T-helper 2 cell treated with Interferon-gamma antibody and Interleukin-4, amounts not matched to agents 5 μg/mL and 100 μg/mL, for 36 hours (primary cell): ENCODE results near the gene EP300.
A peak's percentile ranks its signal among the peaks of the same experiment; 100 is the strongest.
"Not testable (repeated sequence)": the region's sequence is repeated elsewhere in the genome, so short reads cannot be mapped to it uniquely, and the experiment has no call there.

Source experiments
- DNase-seq: peaks from one replicate; pipeline ENCODE4 v3.0.0; 2021; ENCODE audit warnings: low spot score
- H3K27ac Mint-ChIP-seq: one replicate; pipeline ENCODE4 v1.8.0; 2021; ENCODE audit warnings: mild to moderate bottlenecking, mixed read lengths
- H3K27me3 Mint-ChIP-seq: one replicate; pipeline ENCODE4 v1.8.0; 2021; ENCODE audit warnings: low read depth, mixed read lengths
- H3K36me3 Mint-ChIP-seq: one replicate; pipeline ENCODE4 v1.8.0; 2021; ENCODE audit warnings: low read depth, mixed read lengths
- H3K4me1 Mint-ChIP-seq: one replicate; pipeline ENCODE4 v1.8.0; 2021; ENCODE audit warnings: low read depth, mixed read lengths
- H3K4me3 Mint-ChIP-seq: one replicate; pipeline ENCODE4 v1.8.0; 2022; ENCODE audit warnings: mild to moderate bottlenecking, moderate library complexity, mixed read lengths
- H3K9me3 Mint-ChIP-seq: one replicate; pipeline ENCODE4 v1.8.0; 2021; ENCODE audit warnings: mixed read lengths

Gene EP300

GRCh38 chr22:41099036-41099435, 6.6 kb downstream of the EP300 start:
- Mint-ChIP-seq H3K27me3 (no peaks in the 10 kb centered on the region), H3K9me3 (no peaks in the 10 kb centered on the region), H3K36me3 (peaks cover 43% of the 10 kb centered on the region), H3K4me3 (no peak overlapping the region), H3K27ac (no peak overlapping the region), H3K4me1 (peaks cover 49% of the 10 kb centered on the region)
- DNase-seq = no peak

GRCh38 chr22:41106122-41106968, 14.0 kb downstream of the EP300 start:
- Mint-ChIP-seq H3K36me3 (peaks cover 30% of the 10 kb centered on the region), H3K27ac (peak overlapping the region; percentile 9), H3K27me3 (no peaks in the 10 kb centered on the region), H3K4me3 (no peak overlapping the region), H3K4me1 (peaks cover 28% of the 10 kb centered on the region), H3K9me3 (no peaks in the 10 kb centered on the region)
- DNase-seq = no peak

- H3K4me3 Mint-ChIP-seq, H3K9me3 Mint-ChIP-seq, H3K27ac Mint-ChIP-seq, H3K27me3 Mint-ChIP-seq, DNase-seq: not testable (repeated sequence)
- Mint-ChIP-seq H3K4me1 (peaks cover 29% of the 10 kb centered on the region), H3K36me3 (peaks cover 31% of the 10 kb centered on the region)
Observed at GRCh38 chr22:41106969-41107325, 14.6 kb downstream of the EP300 start.

GRCh38 chr22:41110968-41111367, 18.6 kb downstream of the EP300 start:
- no peak for DNase-seq
- Mint-ChIP-seq H3K4me3 (no peak overlapping the region), H3K27me3 (no peaks in the 10 kb centered on the region), H3K36me3 (peaks cover 26% of the 10 kb centered on the region), H3K9me3 (no peaks in the 10 kb centered on the region), H3K27ac (no peak overlapping the region), H3K4me1 (peaks cover 11% of the 10 kb centered on the region)

DNA sequence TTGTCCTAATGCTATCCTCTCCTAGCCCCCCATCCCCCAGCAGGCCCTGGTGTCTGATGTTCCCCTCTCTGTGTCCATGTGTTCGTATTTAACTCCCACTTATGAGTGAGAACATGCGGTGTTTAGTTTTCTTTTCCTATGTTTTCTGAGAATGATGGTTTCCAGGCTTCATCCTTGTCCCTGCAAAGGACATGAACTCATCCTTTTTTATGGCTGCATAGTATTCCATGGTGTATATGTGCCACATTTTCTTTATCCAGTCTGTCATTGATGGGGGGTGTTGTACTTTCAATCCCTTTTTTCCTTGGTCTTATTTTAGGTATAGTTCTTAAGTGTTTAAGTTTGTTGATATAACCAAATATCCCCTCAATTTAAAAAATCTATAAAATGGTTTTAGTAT, 23.9 kb downstream of the EP300 start:
- Mint-ChIP-seq H3K4me3 (no peak overlapping the region), H3K27ac (no peak overlapping the region), H3K36me3 (peaks cover 44% of the 10 kb centered on the region), H3K9me3 (no peaks in the 10 kb centered on the region), H3K4me1 (peaks cover 6% of the 10 kb centered on the region), H3K27me3 (no peaks in the 10 kb centered on the region)
- DNase-seq = no peak

DNA sequence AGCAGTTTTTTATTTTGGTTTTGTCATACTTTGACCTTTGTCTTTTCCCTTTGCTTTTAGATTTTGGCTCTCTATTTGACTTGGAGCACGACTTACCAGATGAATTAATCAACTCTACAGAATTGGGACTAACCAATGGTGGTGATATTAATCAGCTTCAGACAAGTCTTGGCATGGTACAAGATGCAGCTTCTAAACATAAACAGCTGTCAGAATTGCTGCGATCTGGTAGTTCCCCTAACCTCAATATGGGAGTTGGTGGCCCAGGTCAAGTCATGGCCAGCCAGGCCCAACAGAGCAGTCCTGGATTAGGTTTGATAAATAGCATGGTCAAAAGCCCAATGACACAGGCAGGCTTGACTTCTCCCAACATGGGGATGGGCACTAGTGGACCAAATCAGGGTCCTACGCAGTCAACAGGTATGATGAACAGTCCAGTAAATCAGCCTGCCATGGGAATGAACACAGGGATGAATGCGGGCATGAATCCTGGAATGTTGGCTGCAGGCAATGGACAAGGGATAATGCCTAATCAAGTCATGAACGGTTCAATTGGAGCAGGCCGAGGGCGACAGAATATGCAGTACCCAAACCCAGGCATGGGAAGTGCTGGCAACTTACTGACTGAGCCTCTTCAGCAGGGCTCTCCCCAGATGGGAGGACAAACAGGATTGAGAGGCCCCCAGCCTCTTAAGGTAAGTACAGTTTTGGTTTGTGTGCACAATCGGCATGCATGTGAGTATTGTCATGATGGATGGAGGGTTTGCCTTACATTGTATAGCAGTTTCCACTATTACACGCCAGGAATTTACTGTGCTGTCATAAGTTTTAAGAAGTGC, 25.0 kb downstream of the EP300 start:
- Mint-ChIP-seq H3K4me1 (peaks cover 5% of the 10 kb centered on the region), H3K27me3 (no peaks in the 10 kb centered on the region), H3K4me3 (no peak overlapping the region), H3K36me3 (peaks cover 47% of the 10 kb centered on the region), H3K27ac (no peak overlapping the region), H3K9me3 (no peaks in the 10 kb centered on the region)
- no peak for DNase-seq

DNA sequence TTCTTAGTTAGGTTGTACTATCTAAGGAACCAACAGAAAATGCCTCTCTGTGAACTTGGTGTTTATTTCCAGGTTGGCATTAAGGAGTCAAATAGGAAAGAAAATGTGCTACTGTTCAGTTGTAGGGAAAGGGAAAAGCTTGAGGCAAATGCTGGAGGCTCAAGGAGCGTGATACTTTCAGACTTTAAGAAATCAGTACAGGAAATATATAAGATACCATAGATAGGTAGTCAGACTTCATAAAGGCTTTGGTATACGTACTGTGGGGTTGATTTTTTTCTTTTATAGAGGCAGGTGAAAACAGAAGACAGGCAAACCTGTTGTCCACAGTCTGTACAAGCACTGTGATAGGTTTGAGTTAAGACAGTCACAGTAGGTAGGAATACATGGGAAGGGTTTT, 30.8 kb downstream of the EP300 start:
- Mint-ChIP-seq H3K9me3 (no peaks in the 10 kb centered on the region), H3K27ac (no peak overlapping the region), H3K27me3 (no peaks in the 10 kb centered on the region), H3K36me3 (peaks cover 40% of the 10 kb centered on the region), H3K4me1 (peaks cover 7% of the 10 kb centered on the region), H3K4me3 (no peak overlapping the region)
- no peak for DNase-seq

- Mint-ChIP-seq H3K36me3 (peaks cover 37% of the 10 kb centered on the region), H3K4me1 (peaks cover 7% of the 10 kb centered on the region), H3K27ac (no peak overlapping the region)
Observed at GRCh38 chr22:41124086-41124485, 31.7 kb downstream of the EP300 start.

DNA sequence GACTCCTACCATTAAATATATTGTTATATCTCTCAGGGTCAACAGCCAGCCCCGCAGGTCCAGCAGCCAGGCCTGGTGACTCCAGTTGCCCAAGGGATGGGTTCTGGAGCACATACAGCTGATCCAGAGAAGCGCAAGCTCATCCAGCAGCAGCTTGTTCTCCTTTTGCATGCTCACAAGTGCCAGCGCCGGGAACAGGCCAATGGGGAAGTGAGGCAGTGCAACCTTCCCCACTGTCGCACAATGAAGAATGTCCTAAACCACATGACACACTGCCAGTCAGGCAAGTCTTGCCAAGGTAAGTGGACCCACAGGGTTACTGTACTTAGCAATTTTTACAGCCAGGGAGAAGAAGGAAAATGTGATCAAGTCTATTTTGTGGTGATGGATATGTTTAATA, 35.1 kb downstream of the EP300 start:
- no peak for DNase-seq
- Mint-ChIP-seq H3K4me1 (peaks cover 4% of the 10 kb centered on the region), H3K9me3 (no peaks in the 10 kb centered on the region), H3K36me3 (peaks cover 45% of the 10 kb centered on the region), H3K27ac (no peak overlapping the region), H3K4me3 (no peak overlapping the region), H3K27me3 (no peaks in the 10 kb centered on the region)

More at GRCh38 chr22:41124086-41124485, 31.7 kb downstream of the EP300 start:
- DNase-seq = no peak
- Mint-ChIP-seq H3K4me3 (no peak overlapping the region), H3K9me3 (no peaks in the 10 kb centered on the region), H3K27me3 (no peaks in the 10 kb centered on the region)

- Mint-ChIP-seq H3K4me1 (peaks cover 1% of the 10 kb centered on the region), H3K9me3 (no peaks in the 10 kb centered on the region), H3K36me3 (peaks cover 47% of the 10 kb centered on the region), H3K4me3 (no peak overlapping the region), H3K27me3 (no peaks in the 10 kb centered on the region), H3K27ac (no peak overlapping the region)
- no peak for DNase-seq
Observed at GRCh38 chr22:41128606-41129005, 36.2 kb downstream of the EP300 start.

DNA sequence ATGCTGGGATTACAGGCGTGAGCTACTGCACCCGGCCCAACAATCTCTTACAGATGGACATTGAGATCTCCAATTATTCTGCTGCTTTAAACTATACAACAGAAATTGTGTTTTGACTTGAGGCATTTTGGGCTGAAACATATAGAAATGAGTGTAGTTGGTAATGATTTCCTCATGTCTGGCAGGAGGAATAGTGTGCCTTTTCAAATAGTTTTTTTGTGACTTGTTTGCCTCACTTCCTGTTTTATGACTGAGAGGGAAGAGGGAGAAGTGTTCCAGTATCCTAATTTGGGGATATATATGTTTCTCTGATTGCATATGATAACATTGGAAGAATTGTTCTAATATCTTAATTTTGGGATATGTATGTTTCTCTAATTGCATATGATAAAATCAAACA, 40.2 kb downstream of the EP300 start:
- peaks cover 1% of the 10 kb centered on the region for H3K4me1 Mint-ChIP-seq
- no peak overlapping the region for H3K4me3 Mint-ChIP-seq
- no peaks in the 10 kb centered on the region for H3K9me3 Mint-ChIP-seq
- no peak overlapping the region for H3K27ac Mint-ChIP-seq
- H3K36me3 Mint-ChIP-seq = peaks cover 50% of the 10 kb centered on the region
- no peak for DNase-seq
- H3K27me3 Mint-ChIP-seq = no peaks in the 10 kb centered on the region

DNA sequence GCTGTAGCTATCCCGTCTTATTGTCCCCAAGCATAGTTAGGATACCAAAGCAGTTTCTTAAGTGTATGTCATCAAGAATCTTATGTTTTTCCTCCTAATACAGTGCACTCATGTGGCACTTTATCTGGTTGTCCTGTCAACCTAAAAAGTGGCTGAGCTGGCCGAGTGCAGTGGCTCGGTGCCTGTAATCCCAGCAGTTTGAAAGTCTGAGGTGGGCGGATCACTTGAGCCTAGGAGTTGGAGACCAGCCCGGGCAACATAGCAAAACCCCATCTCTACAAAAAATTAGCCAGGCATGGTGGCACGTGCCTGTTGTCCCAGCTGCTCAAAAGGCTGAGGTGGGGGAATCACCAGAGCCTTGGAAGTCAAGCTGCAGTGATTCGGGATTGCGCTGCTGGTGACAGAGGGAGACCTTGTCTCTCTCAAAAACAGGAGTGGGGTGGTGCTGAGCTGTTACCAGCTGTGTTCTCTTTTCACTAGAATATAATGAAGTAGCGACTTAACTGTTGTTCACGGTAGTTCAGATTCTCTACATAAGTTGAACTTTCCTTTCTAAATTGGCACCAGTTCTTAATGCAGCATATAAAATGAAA, 48.1 kb downstream of the EP300 start:
- H3K36me3 Mint-ChIP-seq = peaks cover 56% of the 10 kb centered on the region

DNA sequence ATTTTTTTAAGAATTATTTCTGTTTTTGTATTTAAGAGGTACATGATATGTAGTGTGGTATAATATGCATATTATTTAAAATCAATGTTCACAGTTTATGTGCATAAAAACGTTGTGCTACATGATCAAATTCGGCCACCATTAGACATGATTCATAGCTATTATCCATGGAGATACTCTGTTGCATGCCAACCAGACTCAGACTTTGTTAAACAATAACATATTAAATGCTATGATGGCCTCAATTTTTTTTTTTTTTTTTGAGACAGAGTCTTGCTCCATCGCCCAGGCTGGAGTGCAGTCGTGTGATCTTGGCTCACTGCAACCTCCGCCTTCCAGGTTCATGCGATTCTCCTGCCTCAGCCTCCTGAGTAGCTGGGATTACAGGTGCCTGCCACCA, 53.5 kb downstream of the EP300 start:
- H3K4me1 Mint-ChIP-seq, DNase-seq: not testable (repeated sequence)

More for the DNA sequence above, 48.1 kb downstream of the EP300 start:
- Mint-ChIP-seq H3K27ac (no peak overlapping the region), H3K4me3 (no peak overlapping the region), H3K9me3 (no peaks in the 10 kb centered on the region), H3K4me1 (no peaks in the 10 kb centered on the region), H3K27me3 (no peaks in the 10 kb centered on the region)
- no peak for DNase-seq

GRCh38 chr22:41146573-41146972, 54.2 kb downstream of the EP300 start:
- H3K36me3 Mint-ChIP-seq = peaks cover 62% of the 10 kb centered on the region
- H3K27ac Mint-ChIP-seq = no peak overlapping the region
- no peaks in the 10 kb centered on the region for H3K4me1 Mint-ChIP-seq
- no peaks in the 10 kb centered on the region for H3K27me3 Mint-ChIP-seq
- no peak for DNase-seq
- H3K9me3 Mint-ChIP-seq = no peaks in the 10 kb centered on the region
- no peak overlapping the region for H3K4me3 Mint-ChIP-seq

More for the DNA sequence above, 53.5 kb downstream of the EP300 start:
- H3K36me3 Mint-ChIP-seq = peaks cover 62% of the 10 kb centered on the region
- H3K27ac Mint-ChIP-seq, H3K4me3 Mint-ChIP-seq, H3K9me3 Mint-ChIP-seq, H3K27me3 Mint-ChIP-seq: not testable (repeated sequence)
